Measurements from ENCODE around the gene ZMYND10. TPM values are rescaled to one million over a fixed set of nuclear protein-coding genes. Genes with fewer than 3 reads are reported as not detected.

ZMYND10 gene
- total and polyA plus RNA-seq, 9 of the 15 experiments (the other 6 are each of a cell fraction or from before 2014, with no cell fraction given) = 0.20 to 2.8 (median 0.70) TPM

DNA sequence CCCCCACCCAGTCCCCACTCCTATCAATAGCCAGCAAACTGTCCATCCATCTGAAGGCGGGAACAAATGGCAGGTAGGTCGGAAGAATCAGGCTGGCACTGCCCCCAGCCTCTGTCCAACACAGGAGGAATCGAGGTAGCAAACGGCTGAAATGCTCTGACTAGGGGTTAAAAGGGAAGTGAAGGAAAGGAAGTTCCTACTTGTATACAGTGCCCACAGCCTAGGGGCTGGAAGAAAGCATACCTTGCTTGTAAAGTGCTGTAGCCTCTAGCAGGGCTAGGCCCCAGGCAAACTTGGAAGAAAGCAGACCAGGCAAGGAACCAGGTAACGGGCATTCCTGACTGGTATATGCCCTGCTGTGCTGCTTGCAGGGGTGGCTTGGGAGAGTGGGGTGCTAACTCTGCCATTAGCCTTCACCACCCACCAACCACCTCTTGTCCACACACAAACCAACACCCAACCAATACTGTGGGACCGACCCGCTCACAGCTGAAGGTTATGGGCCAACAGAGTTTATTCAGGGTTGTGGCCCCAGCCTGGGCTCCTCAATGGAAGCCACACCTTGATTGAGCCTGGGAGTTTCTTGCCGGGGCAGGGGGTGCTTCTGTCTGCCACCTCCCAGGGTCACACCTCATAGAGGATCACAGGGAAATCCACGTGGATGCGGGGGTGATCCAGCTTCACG lies 19.9 kb downstream of the ZMYND10 start (continued):
- TF ChIP-seq ZBTB40 (IDR thresholded peaks at IDR 0.05) = no peak
- no peak for TF ChIP-seq ZBTB40 (CRISPR knock-in tag; IDR thresholded peaks at IDR 0.05)
- no peak for TF ChIP-seq ZNF449 (CRISPR knock-in tag; IDR thresholded peaks at IDR 0.05)
- TF ChIP-seq EHMT2 (IDR thresholded peaks at IDR 0.05) = no peak
- no peak for TF ChIP-seq SMAD4 (CRISPR knock-in tag; conservative IDR thresholded peaks at IDR 0.05)
- TF ChIP-seq ZNF347 (CRISPR knock-in tag; IDR thresholded peaks at IDR 0.05; ENCODE audit: low read depth) = no peak
- no peak for TF ChIP-seq SIN3A (IDR thresholded peaks at IDR 0.05; ENCODE audit: borderline replicate concordance in 2 of 2, control insufficient read depth in 1 of 2, low read depth in 2 of 2, low read length in 2 of 2)
- TF ChIP-seq ZNF324 (CRISPR knock-in tag; IDR thresholded peaks at IDR 0.05) = no peak
- no peak for TF ChIP-seq ZNF311 (CRISPR knock-in tag; IDR thresholded peaks at IDR 0.05)
- no peak for TF ChIP-seq CBX2 (IDR thresholded peaks at IDR 0.05; ENCODE audit: insufficient read depth, low read length, poor library complexity, severe bottlenecking)
- no peak for TF ChIP-seq RCOR1 (IDR thresholded peaks at IDR 0.05; ENCODE audit: borderline replicate concordance in 1 of 2, low read depth in 2 of 2, low read length in 2 of 2)
- no peak for TF ChIP-seq ZFP36 (IDR thresholded peaks at IDR 0.05; ENCODE audit: low read depth, low read length, partially characterized antibody)
- TF ChIP-seq CBFA2T2 (conservative IDR thresholded peaks at IDR 0.05) = no peak
- no peak for TF ChIP-seq ZFP1 (CRISPR knock-in tag; IDR thresholded peaks at IDR 0.05)
- no peak for TF ChIP-seq ZFPM2 (CRISPR knock-in tag; IDR thresholded peaks at IDR 0.05)

Data from K562 (cell line).